ENCODE measurements around the gene IQSEC1. TPM values are rescaled to one million over a fixed set of nuclear protein-coding genes. Genes with fewer than 3 reads are reported as not detected.

The IQSEC1 gene
- total RNA-seq, 1 experiment from 2014 or later, result 28.1 TPM

DNA sequence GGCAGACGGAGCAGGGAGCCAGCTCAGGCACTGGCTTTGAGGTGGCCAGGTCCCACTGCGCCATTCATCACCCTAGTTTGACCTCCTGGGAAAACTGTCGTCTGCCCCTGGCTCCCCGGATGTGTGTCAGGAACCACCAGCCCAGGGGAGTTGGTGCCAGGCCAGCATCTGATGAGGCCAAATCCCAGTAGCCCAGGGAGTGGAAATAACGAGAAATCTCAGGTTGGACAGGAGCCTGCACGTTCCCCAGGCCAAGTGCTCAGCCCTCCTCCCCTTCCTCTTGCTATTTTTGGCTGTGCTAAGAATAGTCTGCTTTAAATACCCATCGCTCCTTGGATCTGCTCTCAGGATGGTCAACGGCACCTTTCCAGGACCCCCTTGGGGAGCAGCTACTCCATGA, 138.8 kb downstream of the IQSEC1 start:
- H3K27ac ChIP-seq (ENCODE audit: low read depth, low read length), result no peak overlapping the region
- H3K4me3 ChIP-seq (replicated peaks in 1 of 2; ENCODE audit: low read depth in 1 of 2, low read length in 2 of 2), result no peak overlapping the region
- intact Hi-C loops (cut with micrococcal nuclease), result no loop called here
- POLR2A ChIA-PET, result no interaction called here
- H2AFZ ChIP-seq (ENCODE audit: low read depth, low read length, poor library complexity, severe bottlenecking), result no peak overlapping the region
- no peak for ATAC-seq
- no peaks in the 10 kb centered on the region for H4K20me1 ChIP-seq (ENCODE audit: insufficient read depth)
- H3K9me2 ChIP-seq (ENCODE audit: insufficient read depth), result no peaks in the 10 kb centered on the region
- no peak overlapping the region for H3K9ac ChIP-seq (ENCODE audit: low read length)
- no peaks in the 10 kb centered on the region for H3K4me1 ChIP-seq (ENCODE audit: control insufficient read depth in 1 of 2, insufficient read depth in 2 of 2, low read length in 2 of 2)
- no TSS peak for BruUV-seq (replicated peaks)
- no peak for DNase-seq (ENCODE audit: low read depth, low spot score)
- RAD21 ChIA-PET (ENCODE audit: low non-redundant PET in 1 of 2, low total read pairs in 2 of 2, uncharacterized antibody in 2 of 2, unreplicated experiment in 2 of 2), result no interaction called here
- H3K4me2 ChIP-seq (ENCODE audit: low read length), result no peak overlapping the region
- no peaks in the 10 kb centered on the region; the same call in 1 of the 2 replicates for H3K79me2 ChIP-seq (ENCODE audit: insufficient read depth, low read length)
- CTCF ChIA-PET, result no interaction called here
- H3K36me3 ChIP-seq (ENCODE audit: control insufficient read depth in 1 of 2, insufficient read depth in 2 of 2, low read length in 2 of 2), result no peaks in the 10 kb centered on the region; a peak in 1 of 4 replicates
- no peaks in the 10 kb centered on the region for H3K9me3 ChIP-seq (ENCODE audit: control insufficient read depth in 1 of 2, insufficient read depth in 1 of 2, low read depth in 1 of 2, low read length in 2 of 2)
- TF ChIP-seq, protein P1, sequence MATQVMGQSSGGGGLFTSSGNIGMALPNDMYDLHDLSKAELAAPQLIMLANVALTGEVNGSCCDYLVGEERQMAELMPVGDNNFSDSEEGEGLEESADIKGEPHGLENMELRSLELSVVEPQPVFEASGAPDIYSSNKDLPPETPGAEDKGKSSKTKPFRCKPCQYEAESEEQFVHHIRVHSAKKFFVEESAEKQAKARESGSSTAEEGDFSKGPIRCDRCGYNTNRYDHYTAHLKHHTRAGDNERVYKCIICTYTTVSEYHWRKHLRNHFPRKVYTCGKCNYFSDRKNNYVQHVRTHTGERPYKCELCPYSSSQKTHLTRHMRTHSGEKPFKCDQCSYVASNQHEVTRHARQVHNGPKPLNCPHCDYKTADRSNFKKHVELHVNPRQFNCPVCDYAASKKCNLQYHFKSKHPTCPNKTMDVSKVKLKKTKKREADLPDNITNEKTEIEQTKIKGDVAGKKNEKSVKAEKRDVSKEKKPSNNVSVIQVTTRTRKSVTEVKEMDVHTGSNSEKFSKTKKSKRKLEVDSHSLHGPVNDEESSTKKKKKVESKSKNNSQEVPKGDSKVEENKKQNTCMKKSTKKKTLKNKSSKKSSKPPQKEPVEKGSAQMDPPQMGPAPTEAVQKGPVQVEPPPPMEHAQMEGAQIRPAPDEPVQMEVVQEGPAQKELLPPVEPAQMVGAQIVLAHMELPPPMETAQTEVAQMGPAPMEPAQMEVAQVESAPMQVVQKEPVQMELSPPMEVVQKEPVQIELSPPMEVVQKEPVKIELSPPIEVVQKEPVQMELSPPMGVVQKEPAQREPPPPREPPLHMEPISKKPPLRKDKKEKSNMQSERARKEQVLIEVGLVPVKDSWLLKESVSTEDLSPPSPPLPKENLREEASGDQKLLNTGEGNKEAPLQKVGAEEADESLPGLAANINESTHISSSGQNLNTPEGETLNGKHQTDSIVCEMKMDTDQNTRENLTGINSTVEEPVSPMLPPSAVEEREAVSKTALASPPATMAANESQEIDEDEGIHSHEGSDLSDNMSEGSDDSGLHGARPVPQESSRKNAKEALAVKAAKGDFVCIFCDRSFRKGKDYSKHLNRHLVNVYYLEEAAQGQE (IDR thresholded peaks at IDR 0.05; ENCODE audit: low read depth), result no peak
- TF ChIP-seq ELF1 (IDR thresholded peaks at IDR 0.05; ENCODE audit: borderline replicate concordance, low read depth) (no peak), SP1 (IDR thresholded peaks at IDR 0.05; ENCODE audit: low read depth) (no peak), POLR2A (IDR thresholded peaks at IDR 0.05; ENCODE audit: borderline replicate concordance, extremely low read depth, insufficient read depth, insufficient read length) (no peak), CBX3 (IDR thresholded peaks at IDR 0.05; ENCODE audit: low read depth) (no peak), POLR2AphosphoS5 (IDR thresholded peaks at IDR 0.05; ENCODE audit: low read depth, low read length) (no peak), RAD21 (IDR thresholded peaks at IDR 0.05; ENCODE audit: low read depth) (no peak), JUND (IDR thresholded peaks at IDR 0.05) (no peak), TCF7L2 (IDR thresholded peaks at IDR 0.05; ENCODE audit: borderline replicate concordance, extremely low read depth, insufficient read depth, insufficient read length) (no peak), CEBPB (IDR thresholded peaks at IDR 0.05; ENCODE audit: low read depth) (no peak), ZNF274 (IDR thresholded peaks at IDR 0.05; ENCODE audit: low read depth, low read length) (no peak), EGR1 (IDR thresholded peaks at IDR 0.05; ENCODE audit: low read depth) (no peak)
- TF ChIP-seq, protein P2, sequence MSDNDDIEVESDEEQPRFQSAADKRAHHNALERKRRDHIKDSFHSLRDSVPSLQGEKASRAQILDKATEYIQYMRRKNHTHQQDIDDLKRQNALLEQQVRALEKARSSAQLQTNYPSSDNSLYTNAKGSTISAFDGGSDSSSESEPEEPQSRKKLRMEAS (IDR thresholded peaks at IDR 0.05), result no peak
- TF ChIP-seq, protein P3, sequence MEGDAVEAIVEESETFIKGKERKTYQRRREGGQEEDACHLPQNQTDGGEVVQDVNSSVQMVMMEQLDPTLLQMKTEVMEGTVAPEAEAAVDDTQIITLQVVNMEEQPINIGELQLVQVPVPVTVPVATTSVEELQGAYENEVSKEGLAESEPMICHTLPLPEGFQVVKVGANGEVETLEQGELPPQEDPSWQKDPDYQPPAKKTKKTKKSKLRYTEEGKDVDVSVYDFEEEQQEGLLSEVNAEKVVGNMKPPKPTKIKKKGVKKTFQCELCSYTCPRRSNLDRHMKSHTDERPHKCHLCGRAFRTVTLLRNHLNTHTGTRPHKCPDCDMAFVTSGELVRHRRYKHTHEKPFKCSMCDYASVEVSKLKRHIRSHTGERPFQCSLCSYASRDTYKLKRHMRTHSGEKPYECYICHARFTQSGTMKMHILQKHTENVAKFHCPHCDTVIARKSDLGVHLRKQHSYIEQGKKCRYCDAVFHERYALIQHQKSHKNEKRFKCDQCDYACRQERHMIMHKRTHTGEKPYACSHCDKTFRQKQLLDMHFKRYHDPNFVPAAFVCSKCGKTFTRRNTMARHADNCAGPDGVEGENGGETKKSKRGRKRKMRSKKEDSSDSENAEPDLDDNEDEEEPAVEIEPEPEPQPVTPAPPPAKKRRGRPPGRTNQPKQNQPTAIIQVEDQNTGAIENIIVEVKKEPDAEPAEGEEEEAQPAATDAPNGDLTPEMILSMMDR (IDR thresholded peaks at IDR 0.05 in 2 of 3, conservative IDR thresholded peaks at IDR 0.05 in 1 of 3; ENCODE audit: borderline replicate concordance in 1 of 3, insufficient read depth in 1 of 3, low read depth in 2 of 3, low read length in 2 of 3), result no peak
- H3K27me3 ChIP-seq (ENCODE audit: insufficient read depth, low read length), result no peaks in the 10 kb centered on the region
